NCI-H128 (cell line): Measurements from ENCODE around the gene ABCC1.
"Not testable (repeated sequence)": the region's sequence is repeated elsewhere in the genome, so short reads cannot be mapped to it uniquely, and the experiment has no call there.

Experiments used
- DNase-seq: peaks from one replicate; lab custom pipeline; 2025; ENCODE audit not compliant: unreplicated experiment; lab: John Stamatoyannopoulos, UW

Gene ABCC1

GRCh38 chr16:16131204-16131603, 181.8 kb downstream of the ABCC1 start:
- no peak for DNase-seq

DNA sequence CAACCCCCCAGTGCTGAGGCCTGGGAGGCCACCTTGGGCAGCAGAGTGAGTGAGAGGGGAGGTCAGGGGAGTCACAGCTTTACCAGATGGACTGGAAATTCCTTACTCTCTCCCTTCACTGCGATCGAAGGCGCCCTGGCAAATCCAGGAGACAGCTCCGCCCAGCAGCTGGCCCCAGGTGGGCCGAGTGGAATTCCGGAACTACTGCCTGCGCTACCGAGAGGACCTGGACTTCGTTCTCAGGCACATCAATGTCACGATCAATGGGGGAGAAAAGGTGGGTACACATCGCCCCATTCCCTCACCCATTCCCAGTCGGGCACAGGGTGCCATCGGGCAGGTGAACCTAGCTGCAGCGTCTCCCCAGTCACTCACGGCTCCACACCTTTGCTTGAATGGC, 182.2 kb downstream of the ABCC1 start:
- DNase-seq = no peak

DNA sequence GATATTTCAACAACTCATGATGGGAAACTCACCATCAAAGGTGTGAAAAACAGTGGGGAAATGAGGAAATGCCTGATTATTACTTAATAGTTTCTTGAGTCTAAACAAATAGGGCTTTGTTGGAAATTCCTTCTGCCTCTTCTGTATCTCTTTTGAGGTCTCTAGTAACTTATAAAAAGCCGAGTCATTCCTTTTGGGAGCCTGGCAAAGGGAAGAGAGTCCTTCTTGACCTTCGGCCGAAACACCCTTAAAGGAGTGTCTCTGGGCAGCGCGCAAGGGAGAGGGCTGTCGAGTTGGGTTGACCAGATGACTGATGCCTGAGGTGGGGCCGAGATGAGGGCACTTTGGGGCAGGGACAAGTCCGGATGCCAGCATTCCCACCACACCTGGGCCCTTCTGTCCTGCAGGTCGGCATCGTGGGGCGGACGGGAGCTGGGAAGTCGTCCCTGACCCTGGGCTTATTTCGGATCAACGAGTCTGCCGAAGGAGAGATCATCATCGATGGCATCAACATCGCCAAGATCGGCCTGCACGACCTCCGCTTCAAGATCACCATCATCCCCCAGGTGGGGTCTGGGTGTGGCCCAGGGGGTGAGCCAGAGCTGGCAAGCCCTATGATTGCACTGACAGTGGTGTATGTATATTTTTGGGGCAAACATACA, 184.7 kb downstream of the ABCC1 start:
- DNase-seq = no peak

GRCh38 chr16:16136588-16136987, 187.2 kb downstream of the ABCC1 start:
- DNase-seq = no peak

- DNase-seq = no peak
These were observed 187.7 kb downstream of the ABCC1 start for GRCh38 chr16:16137110-16137509.

DNA sequence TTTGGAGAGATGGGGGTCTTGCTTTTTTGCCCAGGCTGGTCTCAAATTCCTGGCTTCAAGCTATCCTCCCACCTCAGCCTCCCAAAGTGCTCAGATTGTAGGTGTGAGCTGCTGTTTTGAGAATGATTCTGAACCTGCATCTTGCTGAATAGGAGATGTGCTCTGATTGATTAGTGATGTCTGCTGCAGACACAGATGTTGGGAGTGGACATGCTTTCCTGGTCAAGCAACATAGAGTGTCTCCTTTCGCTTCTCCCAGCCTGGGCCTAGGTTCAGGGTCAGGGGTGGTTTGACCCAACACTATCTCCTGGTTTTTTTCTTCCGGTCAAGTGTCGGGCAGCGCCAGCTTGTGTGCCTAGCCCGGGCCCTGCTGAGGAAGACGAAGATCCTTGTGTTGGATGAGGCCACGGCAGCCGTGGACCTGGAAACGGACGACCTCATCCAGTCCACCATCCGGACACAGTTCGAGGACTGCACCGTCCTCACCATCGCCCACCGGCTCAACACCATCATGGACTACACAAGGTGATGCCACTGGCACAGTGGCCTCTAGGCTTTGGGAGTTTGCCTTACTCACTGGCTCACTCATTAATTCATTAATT, 188.7 kb downstream of the ABCC1 start:
- no peak for DNase-seq

- DNase-seq = no peak
These were observed 189.6 kb downstream of the ABCC1 start for GRCh38 chr16:16139061-16139460.

GRCh38 chr16:16139806-16140205, 190.4 kb downstream of the ABCC1 start:
- no peak for DNase-seq

DNA sequence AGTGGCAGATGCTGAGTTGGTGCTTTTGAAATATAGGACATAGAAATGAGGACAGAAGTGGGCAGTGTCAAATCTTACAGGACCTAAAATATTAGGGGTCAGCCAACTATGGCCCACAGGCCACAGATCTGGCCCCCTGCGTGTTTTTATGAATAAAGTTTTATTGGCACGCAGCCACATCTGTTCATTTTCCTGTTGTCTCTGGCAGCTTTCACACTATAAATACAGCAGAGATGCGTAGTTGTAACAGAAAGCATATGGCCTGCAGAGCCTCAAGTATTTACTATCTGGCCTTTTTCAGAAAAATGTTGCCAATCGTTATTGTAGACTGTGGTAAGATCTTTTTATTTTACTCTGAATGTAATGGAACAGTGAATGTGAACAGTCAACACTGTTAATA, 191.1 kb downstream of the ABCC1 start:
- DNase-seq = no peak

DNA sequence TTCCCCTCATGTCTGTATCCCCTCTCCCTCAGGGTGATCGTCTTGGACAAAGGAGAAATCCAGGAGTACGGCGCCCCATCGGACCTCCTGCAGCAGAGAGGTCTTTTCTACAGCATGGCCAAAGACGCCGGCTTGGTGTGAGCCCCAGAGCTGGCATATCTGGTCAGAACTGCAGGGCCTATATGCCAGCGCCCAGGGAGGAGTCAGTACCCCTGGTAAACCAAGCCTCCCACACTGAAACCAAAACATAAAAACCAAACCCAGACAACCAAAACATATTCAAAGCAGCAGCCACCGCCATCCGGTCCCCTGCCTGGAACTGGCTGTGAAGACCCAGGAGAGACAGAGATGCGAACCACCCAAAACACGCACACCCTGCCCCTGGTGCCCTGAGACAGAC, 191.7 kb downstream of the ABCC1 start:
- no peak for DNase-seq

DNA sequence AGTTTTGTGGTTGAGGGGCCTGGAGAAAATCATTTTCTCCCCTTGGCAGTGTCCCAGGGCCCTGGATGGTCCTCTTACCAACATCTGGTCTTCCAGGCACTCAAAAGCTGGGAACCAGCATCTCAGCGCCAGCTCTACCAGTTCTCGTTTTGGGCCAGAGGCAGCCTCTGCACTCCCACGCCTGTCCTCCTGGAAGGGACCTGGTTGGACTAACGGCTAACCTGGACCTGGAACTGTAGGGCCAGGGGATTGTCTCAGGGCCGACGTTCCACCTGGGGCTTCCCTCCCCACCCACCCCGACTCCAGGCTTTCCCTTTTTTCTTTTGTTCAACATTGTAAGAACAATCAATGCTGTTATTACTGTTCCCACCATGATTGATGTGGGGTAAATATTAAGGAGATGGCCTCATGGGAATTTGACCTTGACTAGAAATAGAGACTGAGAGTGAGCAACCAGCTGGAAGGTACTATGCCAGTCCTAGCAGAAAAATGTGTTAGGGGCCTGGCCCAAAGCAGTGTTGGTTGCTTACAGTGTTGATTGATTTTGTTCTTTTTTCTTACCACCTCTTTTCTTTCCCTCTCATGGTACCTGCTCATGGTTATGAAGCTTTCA, 192.5 kb downstream of the ABCC1 start:
- DNase-seq = no peak

- no peak for DNase-seq
These were observed 193.8 kb downstream of the ABCC1 start for GRCh38 chr16:16143038-16143763.

- no peak for DNase-seq
These were observed 194.5 kb downstream of the ABCC1 start for GRCh38 chr16:16143931-16144330.

- DNase-seq = no peak
These were observed 195.0 kb downstream of the ABCC1 start for GRCh38 chr16:16144416-16144815.

DNA sequence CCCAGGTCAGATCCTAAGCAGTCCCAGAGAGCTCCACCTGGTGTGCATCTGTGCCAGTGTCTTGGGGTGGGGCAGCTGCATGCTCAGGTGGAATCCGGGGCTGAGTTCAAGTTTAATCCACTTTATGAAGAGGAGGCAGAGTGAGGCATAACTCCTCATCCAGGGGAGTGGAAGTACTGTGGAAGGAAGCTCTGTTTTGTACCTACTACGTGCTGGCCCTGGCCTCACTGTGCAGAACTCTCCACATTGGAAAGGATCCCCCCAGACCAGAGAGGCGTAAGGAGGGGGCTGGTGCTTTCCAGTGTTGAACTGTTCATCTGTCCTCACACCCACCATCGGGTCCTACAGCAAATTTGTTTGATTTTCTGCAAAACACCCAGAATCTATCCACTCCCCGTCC, 195.9 kb downstream of the ABCC1 start:
- DNase-seq = no peak

DNA sequence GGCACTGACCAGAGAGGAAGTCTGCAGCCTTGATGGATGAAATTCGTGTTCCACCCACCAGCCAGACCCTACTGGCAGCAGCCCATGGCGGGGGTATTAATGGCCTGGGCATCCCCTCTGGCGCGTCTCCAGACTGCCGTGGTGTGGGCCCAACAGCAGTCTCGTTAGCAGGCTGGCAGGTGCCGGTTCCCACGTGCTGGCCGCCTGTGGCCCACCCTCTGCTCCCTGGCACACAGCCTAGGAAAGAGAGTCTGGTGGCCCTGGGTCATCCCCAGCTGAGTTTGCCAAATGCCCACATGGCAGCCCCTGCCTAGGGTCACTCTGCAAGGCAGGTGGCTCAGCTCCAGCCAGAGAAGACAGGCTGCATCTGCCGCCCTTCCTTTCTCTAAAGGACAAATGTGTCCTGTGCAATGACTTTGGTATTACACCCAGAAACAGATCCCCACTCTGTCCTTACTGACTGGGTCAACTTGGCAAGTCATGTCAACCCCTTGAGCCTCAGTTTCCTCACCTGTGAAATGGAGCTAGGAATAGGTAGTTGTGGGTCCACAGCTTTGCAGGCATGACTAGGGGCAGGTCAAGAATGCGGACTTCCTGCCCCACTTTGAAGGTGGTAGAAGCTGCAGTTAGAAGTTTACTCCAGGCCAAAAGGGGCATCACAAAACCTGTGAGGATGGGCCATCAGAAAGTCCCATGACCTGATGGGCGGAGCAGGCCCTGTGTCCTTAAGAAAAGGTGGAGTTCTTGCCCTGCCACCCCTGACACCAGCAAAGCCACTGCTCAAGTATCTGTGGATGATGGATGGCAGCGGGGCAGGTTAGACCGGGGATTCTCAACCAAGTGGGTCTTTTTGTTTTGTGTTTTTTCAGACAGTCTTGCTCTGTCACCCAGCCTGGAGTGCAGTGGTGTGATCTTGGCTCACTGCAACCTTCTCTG, 197.2 kb downstream of the ABCC1 start:
- no peak for DNase-seq

DNA sequence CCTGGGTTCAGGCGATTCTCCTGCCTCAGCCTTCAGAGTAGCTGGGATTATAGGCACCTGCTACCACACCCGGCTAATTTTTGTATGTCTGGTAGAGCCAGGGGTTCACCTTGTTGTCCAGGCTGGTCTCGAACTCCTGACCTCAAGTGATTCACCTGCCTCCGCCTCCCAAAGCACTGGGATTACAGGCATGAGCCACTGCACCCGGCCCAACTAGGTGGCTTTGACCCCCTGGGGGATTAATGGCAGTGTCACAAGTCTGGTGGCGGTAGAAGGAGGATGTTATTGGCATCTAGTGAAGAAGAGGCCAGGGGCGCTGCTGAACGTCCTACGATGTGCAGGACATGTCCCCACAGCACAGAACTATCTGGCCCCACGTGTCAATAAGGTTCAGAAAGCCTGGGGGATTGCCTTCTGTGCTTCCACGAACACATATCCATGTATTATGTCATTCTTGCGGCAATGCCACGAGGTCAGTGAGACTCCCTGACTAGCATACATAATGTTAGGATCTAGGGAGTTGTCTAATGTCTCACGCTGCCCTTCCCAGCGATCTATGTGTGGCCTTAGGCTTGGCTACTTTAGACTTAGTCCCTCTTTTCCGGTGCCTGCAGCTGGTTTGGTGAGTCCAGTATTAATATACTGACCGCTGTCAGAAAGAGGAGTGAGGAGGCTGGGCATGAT, 198.0 kb downstream of the ABCC1 start:
- DNase-seq = no peak

- DNase-seq = not testable (repeated sequence)
These were observed 198.7 kb downstream of the ABCC1 start for GRCh38 chr16:16148000-16148599.

GRCh38 chr16:16148755-16149154, 199.3 kb downstream of the ABCC1 start:
- DNase-seq = no peak

- DNase-seq = no peak
These were observed 200.3 kb downstream of the ABCC1 start for GRCh38 chr16:16149710-16150116.
